Measurements from ENCODE around the gene CPA4. TPM values are rescaled to one million over a fixed set of nuclear protein-coding genes. Genes with fewer than 3 reads are reported as not detected.
"Not testable (repeated sequence)": the region's sequence is repeated elsewhere in the genome, so short reads cannot be mapped to it uniquely, and the experiment has no call there.

Gene CPA4
- total RNA-seq, 1 experiment from 2014 or later = not detected

DNA sequence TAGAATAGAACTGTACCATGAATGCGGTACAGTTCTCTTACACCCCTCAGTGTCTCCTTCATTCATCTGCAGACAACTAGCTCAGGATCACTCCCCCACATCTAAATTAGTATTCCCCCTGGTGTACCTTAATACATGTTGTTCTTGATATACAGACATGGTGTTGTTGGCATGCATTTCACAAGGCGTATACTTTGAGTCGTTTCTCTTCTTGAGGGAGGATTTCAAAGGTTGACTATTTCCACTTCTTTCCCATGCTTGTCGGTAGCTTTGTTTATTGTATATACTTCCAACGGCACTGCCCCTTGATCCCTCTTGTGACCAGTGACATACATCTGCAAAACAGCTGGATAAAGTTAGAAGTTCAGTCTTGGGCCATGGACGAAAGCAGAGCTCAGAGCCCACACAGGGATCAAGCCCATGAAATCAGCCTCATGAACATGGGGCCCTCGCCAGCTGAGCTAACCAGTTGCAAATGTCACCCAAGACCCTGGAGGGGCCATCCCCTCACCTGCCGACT lies 8.6 kb downstream of the CPA4 start:
- no peak for DNase-seq (ENCODE audit: low spot score)

DNA sequence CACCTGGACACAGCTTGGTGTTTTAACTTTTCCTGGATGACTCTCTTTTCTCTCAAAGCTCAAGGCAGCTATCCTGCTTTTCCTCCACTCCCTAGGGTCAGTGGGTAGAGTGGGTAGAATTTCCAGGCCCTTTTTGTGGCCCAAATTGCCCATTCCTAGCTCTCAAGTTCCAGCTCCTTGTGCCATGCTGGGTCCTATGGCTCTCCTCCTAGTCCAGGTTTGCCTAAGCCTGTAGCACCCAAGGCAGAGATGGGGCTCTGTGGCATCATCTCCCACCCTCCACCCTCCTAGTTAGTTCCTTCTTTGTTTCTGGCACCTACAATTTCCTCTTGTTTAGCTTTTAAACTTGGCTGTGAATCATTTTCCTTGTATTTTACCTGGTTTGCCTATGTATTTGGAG lies 9.7 kb downstream of the CPA4 start:
- DNase-seq (ENCODE audit: low spot score) = no peak

DNA sequence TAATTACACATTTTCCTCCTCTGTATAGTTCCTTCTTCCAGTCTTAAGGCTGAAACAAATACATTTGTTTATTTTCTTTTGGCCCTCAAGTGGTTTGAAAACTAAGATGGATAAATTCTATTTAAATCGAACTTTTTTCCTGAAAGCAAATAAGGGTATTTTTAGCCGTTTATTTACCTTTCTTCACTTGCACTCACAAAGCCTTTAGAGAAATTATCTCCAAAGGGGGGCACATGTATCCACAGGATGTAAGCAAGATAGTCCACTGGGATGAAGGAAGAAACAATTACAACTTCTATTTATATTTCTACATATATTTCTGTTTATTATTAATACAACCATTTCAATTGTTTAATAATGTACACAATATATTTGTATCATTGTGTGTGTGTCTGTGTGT lies 10.2 kb downstream of the CPA4 start:
- DNase-seq (ENCODE audit: low spot score) = no peak

GRCh38 chr7:130303551-130303950 lies 10.6 kb downstream of the CPA4 start:
- no peak for DNase-seq (ENCODE audit: low spot score)

DNA sequence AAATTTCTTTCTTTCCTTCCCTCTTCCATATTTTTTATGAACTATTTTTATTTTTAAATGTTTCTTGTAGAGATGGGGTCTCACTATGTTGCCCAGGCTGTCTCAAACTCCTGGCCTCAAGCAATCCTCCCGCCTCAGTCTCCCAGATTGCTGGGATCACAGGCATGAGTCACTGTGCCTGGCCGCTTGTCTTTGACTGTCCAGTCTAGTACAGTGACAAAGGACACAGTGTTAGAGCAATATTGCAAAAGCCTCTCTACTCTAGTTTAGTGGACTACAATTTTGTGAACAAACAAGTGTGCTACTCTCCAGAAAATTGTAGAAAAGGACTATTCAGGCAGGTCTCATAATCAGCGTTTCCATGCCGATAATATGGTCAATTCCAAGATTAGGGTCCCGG lies 11.0 kb downstream of the CPA4 start:
- DNase-seq (ENCODE audit: low spot score) = no peak

DNA sequence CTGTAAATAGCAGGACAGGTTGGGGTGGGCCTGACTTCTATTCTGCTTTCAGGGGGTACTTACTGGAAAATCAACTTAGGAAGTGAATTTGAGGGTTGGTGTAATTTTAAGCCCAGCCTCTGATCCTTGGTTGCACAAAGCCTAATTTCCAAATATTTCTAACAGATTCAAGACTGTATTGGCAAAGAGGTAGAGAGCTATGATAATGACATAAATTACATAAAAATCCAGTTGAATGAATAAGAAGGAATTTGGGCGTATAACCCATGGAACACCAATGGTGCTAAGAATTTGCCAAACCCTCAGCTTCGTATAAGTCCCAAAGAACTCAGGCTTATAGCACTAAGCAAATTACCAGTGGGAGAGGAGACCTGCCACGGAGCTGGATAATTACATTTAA lies 11.9 kb downstream of the CPA4 start:
- no peak for DNase-seq (ENCODE audit: low spot score)

- DNase-seq (ENCODE audit: low spot score) = no peak
These were observed 12.6 kb downstream of the CPA4 start for GRCh38 chr7:130305433-130306042.

- no peak for DNase-seq (ENCODE audit: low spot score)
These were observed 17.0 kb downstream of the CPA4 start for GRCh38 chr7:130309986-130310385.

GRCh38 chr7:130314305-130314704 lies 21.3 kb downstream of the CPA4 start:
- DNase-seq (ENCODE audit: low spot score) = no peak

GRCh38 chr7:130319541-130319940 lies 26.6 kb downstream of the CPA4 start:
- DNase-seq (ENCODE audit: low spot score) = no peak

DNA sequence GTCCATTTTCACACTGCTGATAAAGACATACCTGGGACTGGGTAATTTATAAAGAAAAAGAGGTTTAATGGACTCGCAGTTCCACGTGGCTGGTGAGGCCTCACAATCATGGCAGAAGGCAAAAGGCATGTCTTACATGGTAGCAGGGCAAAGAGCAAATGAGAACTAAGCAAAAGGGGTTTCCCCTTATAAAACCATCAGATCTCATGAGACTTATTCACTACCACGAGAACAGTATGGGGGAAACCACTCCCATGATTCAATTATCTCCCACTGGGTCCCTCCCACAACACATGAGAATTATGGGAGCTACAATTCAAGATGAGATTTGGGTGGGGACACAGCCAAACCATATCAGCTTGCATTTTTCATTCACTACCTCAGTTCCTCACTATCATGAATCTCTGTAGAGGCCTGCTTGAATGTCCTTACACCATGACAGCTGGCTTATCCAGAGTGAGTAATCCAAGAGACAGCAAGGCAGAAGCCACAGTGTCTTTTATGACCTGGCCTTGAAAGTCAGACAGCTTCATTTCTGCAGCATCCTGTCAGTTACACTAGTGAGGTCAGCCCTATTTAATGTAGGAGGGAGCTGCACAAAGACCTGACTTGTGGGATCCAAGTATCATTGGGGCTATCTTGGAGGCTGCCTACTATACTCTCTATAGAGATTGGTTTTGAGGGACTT lies 28.7 kb downstream of the CPA4 start:
- DNase-seq (ENCODE audit: low spot score) = not testable (repeated sequence)

DNA sequence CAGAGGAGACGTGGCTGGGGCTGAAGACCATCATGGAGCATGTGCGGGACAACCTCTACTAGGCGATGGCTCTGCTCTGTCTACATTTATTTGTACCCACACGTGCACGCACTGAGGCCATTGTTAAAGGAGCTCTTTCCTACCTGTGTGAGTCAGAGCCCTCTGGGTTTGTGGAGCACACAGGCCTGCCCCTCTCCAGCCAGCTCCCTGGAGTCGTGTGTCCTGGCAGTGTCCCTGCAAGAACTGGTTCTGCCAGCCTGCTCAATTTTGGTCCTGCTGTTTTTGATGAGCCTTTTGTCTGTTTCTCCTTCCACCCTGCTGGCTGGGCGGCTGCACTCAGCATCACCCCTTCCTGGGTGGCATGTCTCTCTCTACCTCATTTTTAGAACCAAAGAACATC lies 29.7 kb downstream of the CPA4 start:
- DNase-seq (ENCODE audit: low spot score) = no peak

- no peak for DNase-seq (ENCODE audit: low spot score)
These were observed 31.5 kb downstream of the CPA4 start for GRCh38 chr7:130324306-130324943.

GRCh38 chr7:130329681-130330080 lies 36.7 kb downstream of the CPA4 start:
- no peak for DNase-seq (ENCODE audit: low spot score)

GRCh38 chr7:130332259-130333053 lies 39.5 kb downstream of the CPA4 start:
- no peak for DNase-seq (ENCODE audit: low spot score)

DNA sequence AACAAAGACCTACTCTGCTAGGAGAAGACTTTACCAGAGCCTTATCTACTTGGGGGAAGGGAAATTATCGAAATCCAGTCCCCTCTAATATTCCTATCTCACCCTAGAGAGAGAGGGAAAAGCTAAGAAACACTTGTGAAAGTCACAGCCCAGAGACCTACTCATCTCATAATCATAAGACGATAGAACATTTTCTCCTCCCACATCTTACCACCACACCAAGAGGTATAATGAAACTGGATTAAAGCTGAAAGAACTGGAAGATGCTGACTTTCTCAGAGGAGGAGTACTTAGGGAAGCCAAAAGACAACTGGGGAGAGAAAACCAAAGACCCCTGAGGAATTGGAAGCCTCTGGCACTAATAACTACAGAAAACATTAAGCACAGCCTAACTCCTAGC lies 40.9 kb downstream of the CPA4 start:
- DNase-seq (ENCODE audit: low spot score) = no peak

DNA sequence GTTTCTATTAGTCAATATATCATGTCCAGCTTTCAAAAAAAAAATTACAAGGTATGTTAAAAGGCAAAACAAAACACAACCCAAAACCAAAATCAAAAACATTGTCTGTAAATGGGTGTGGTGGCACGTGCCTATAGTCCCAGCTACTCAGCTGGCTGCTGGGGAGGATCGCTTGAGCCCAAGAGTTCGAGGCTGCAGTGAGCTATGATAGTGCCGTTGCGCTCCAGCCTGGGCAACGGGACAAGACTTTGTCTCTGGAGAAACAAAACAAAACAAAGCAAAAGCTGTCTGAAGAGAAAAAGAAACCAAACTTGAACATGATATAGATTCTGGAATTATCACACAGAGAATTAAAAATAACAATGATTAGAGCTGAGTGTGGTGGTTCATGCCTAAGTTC lies 41.3 kb downstream of the CPA4 start:
- DNase-seq (ENCODE audit: low spot score) = no peak

- DNase-seq (ENCODE audit: low spot score) = no peak
These were observed 44.5 kb downstream of the CPA4 start for GRCh38 chr7:130337410-130337971.

DNA sequence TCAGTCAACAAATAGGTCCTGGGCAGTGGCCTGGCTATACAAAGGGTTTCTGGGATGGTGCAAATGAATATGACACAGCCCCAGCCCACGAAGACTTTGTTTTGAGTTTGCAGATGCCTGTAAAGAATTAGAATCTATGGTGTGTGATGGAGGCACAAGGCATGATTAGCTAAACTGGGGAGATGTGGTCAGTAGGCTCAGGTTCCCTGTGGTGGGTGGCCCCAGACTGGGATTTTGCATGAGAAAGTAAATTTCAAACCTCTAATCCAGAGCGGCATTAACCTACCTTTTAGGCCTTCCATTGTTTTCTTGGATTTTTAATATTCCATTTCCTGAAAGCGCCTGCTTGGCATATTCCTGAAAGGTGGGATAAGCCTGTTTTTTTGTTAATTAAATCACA lies 45.3 kb downstream of the CPA4 start:
- no peak for DNase-seq (ENCODE audit: low spot score)

GRCh38 chr7:130341882-130342281 lies 48.9 kb downstream of the CPA4 start:
- no peak for DNase-seq (ENCODE audit: low spot score)

DNA sequence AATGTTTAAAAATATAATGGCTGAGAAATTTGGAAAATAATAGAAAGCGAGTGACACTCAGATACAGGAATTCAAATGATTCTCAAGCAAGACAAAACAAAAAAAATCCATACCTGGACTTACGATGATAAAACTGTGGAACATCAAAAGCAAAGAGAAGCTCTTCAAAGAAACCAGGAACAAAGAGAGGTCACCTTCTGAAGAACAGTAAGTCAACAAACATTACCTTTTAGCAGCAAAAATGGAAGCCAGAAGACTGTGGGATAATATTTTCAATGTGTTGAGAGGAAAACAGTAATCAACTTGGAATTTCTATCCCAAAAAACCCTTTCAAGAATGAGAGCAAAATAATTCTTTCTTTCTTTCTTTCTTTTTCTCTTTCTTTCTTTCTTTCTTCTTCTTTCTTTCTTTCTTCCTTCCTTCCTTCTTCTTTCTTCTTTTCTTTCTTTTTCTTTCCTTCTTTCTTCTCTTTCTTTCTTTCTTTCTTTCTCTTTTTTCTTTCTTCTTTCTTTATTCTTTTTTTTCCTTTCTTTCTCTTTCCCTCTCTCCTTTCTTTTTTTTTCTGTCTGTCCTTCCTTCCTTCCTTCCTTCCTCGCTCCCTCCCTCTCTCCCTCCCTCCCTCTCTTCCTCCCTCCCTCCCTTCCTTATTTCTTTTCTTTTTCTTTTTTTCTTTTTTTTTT lies 49.9 kb downstream of the CPA4 start:
- no peak for DNase-seq (ENCODE audit: low spot score)
